ENCODE measurements around the gene DOCK4.

The DOCK4 gene

GRCh38 chr7:111803015-111803758, 403.0 kb downstream of the DOCK4 start:
- no peak overlapping the region for H3K27ac ChIP-seq
- no peak for DNase-seq (ENCODE audit: low read depth, low spot score)

GRCh38 chr7:111802194-111802772, 403.9 kb downstream of the DOCK4 start:
- no peak for DNase-seq (ENCODE audit: low read depth, low spot score)
- no peak overlapping the region for H3K27ac ChIP-seq

GRCh38 chr7:111801277-111801676, 404.9 kb downstream of the DOCK4 start:
- H3K27ac ChIP-seq: no peak overlapping the region

GRCh38 chr7:111796671-111797070, 409.5 kb downstream of the DOCK4 start:
- no peak overlapping the region for H3K27ac ChIP-seq
- no peak for DNase-seq (ENCODE audit: low read depth, low spot score)

More at GRCh38 chr7:111801277-111801676, 404.9 kb downstream of the DOCK4 start:
- no peak for DNase-seq (ENCODE audit: low read depth, low spot score)

- DNase-seq (ENCODE audit: low read depth, low spot score): no peak
- no peak overlapping the region for H3K27ac ChIP-seq
Measured at GRCh38 chr7:111789870-111790269, 416.3 kb downstream of the DOCK4 start.

GRCh38 chr7:111789048-111789320, 417.2 kb downstream of the DOCK4 start:
- no peak overlapping the region for H3K27ac ChIP-seq
- DNase-seq (ENCODE audit: low read depth, low spot score): no peak

- DNase-seq (ENCODE audit: low read depth, low spot score): no peak
- H3K27ac ChIP-seq: no peak overlapping the region
Measured at GRCh38 chr7:111788286-111789047, 417.7 kb downstream of the DOCK4 start.

- DNase-seq (ENCODE audit: low read depth, low spot score): no peak
- no peak overlapping the region for H3K27ac ChIP-seq
Measured at GRCh38 chr7:111787741-111788140, 418.5 kb downstream of the DOCK4 start.

GRCh38 chr7:111787099-111787498, 419.1 kb downstream of the DOCK4 start:
- no peak overlapping the region for H3K27ac ChIP-seq
- no peak for DNase-seq (ENCODE audit: low read depth, low spot score)

GRCh38 chr7:111785076-111785475, 421.1 kb downstream of the DOCK4 start:
- DNase-seq (ENCODE audit: low read depth, low spot score): no peak
- no peak overlapping the region for H3K27ac ChIP-seq

- no peak overlapping the region for H3K27ac ChIP-seq
- DNase-seq (ENCODE audit: low read depth, low spot score): no peak
Measured at GRCh38 chr7:111784296-111784695, 421.9 kb downstream of the DOCK4 start.

- DNase-seq (ENCODE audit: low read depth, low spot score): no peak
Measured at GRCh38 chr7:111783854-111784253, 422.3 kb downstream of the DOCK4 start.

GRCh38 chr7:111780527-111780926, 425.7 kb downstream of the DOCK4 start:
- no peak overlapping the region for H3K27ac ChIP-seq
- DNase-seq (ENCODE audit: low read depth, low spot score): no peak

More at GRCh38 chr7:111783854-111784253, 422.3 kb downstream of the DOCK4 start:
- H3K27ac ChIP-seq: no peak overlapping the region

GRCh38 chr7:111775206-111775605, 431.0 kb downstream of the DOCK4 start:
- DNase-seq (ENCODE audit: low read depth, low spot score): no peak

GRCh38 chr7:111772716-111773115, 433.5 kb downstream of the DOCK4 start:
- no peak for DNase-seq (ENCODE audit: low read depth, low spot score)
- no peak overlapping the region for H3K27ac ChIP-seq

More at GRCh38 chr7:111775206-111775605, 431.0 kb downstream of the DOCK4 start:
- no peak overlapping the region for H3K27ac ChIP-seq

GRCh38 chr7:111771638-111772037, 434.6 kb downstream of the DOCK4 start:
- no peak for DNase-seq (ENCODE audit: low read depth, low spot score)
- H3K27ac ChIP-seq: no peak overlapping the region

GRCh38 chr7:111770116-111770515, 436.1 kb downstream of the DOCK4 start:
- no peak for DNase-seq (ENCODE audit: low read depth, low spot score)
- no peak overlapping the region for H3K27ac ChIP-seq

- DNase-seq (ENCODE audit: low read depth, low spot score): no peak
- no peak overlapping the region for H3K27ac ChIP-seq
Measured at GRCh38 chr7:111765751-111766643, 440.2 kb downstream of the DOCK4 start.

- DNase-seq (ENCODE audit: low read depth, low spot score): no peak
- H3K27ac ChIP-seq: no peak overlapping the region
Measured at GRCh38 chr7:111763221-111763801, 442.9 kb downstream of the DOCK4 start.

- no peak overlapping the region for H3K27ac ChIP-seq
- no peak for DNase-seq (ENCODE audit: low read depth, low spot score)
Measured at GRCh38 chr7:111762799-111763198, 443.4 kb downstream of the DOCK4 start.

Data from epithelial cell of prostate (primary cell).